Measurements from ENCODE around the gene MED13.

MED13 gene, protein sequence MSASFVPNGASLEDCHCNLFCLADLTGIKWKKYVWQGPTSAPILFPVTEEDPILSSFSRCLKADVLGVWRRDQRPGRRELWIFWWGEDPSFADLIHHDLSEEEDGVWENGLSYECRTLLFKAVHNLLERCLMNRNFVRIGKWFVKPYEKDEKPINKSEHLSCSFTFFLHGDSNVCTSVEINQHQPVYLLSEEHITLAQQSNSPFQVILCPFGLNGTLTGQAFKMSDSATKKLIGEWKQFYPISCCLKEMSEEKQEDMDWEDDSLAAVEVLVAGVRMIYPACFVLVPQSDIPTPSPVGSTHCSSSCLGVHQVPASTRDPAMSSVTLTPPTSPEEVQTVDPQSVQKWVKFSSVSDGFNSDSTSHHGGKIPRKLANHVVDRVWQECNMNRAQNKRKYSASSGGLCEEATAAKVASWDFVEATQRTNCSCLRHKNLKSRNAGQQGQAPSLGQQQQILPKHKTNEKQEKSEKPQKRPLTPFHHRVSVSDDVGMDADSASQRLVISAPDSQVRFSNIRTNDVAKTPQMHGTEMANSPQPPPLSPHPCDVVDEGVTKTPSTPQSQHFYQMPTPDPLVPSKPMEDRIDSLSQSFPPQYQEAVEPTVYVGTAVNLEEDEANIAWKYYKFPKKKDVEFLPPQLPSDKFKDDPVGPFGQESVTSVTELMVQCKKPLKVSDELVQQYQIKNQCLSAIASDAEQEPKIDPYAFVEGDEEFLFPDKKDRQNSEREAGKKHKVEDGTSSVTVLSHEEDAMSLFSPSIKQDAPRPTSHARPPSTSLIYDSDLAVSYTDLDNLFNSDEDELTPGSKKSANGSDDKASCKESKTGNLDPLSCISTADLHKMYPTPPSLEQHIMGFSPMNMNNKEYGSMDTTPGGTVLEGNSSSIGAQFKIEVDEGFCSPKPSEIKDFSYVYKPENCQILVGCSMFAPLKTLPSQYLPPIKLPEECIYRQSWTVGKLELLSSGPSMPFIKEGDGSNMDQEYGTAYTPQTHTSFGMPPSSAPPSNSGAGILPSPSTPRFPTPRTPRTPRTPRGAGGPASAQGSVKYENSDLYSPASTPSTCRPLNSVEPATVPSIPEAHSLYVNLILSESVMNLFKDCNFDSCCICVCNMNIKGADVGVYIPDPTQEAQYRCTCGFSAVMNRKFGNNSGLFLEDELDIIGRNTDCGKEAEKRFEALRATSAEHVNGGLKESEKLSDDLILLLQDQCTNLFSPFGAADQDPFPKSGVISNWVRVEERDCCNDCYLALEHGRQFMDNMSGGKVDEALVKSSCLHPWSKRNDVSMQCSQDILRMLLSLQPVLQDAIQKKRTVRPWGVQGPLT (N-terminal part only)

DNA sequence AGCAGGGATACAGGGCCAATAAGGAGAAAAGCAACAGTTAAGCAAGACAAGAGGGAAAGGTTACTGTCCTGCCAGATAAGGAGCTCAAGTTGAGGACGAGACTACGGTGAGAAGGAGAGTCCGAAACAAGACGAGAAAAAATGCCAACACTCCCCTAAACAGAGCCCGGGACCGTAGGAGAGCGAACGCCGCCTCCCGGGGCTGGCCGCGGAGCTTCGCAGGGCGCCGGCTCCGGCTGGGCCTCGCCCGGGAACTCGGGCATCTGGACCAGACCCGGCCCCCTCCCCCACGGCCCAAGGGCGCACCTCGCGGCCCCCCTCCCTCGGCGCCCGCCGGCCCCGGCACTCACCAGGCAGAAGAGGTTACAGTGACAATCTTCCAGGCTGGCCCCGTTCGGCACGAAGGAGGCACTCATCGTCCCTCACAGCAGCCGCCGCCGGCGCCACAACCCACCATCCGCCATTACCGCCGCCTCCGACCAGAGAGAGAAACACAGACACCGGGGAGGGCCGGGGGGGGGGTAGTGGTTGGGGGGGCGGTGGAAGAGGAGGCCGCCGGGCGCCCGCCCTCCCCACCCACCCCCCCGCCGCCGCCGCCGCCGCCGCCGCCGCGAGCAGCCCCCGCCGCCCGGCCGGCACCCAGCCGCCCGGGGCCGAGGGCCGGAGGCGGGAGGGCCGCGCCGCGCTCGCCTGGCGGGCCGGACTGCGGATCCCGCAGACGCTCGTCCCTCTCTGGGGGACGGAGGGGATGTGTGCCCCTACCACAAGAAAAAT lies at the start of gene MED13:
MED13 (minus strand) TSS at position 488 of the 773 bp plus-strand sequence; CDS start at position 415, 73 bp downstream.
- DNase-seq (ENCODE audit: low read depth in 2 of 3, low spot score in 1 of 3): peak; percentile 9 to 41 (median 35)

DNA sequence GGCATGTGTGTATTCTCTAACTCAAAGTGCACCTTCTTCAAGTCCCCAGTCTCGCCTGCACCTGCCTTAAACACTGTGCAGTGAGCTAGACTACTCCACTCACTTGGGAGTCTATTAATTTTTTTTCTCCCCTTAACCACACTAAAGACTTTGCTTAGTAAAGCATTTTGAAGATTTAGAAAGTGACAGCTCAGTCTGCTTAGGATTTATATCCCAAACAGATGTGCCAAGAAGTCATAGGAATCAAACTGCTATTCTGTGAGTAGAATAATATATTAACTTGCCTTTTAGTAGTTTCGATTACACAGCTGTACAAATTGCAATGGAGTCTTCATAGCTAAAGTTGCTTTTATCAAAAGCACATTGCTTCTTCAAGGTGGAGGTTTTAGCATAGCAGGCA lies 47.2 kb upstream of the MED13 start:
- DNase-seq (ENCODE audit: low read depth in 2 of 3, low spot score in 1 of 3): no peak

DNA sequence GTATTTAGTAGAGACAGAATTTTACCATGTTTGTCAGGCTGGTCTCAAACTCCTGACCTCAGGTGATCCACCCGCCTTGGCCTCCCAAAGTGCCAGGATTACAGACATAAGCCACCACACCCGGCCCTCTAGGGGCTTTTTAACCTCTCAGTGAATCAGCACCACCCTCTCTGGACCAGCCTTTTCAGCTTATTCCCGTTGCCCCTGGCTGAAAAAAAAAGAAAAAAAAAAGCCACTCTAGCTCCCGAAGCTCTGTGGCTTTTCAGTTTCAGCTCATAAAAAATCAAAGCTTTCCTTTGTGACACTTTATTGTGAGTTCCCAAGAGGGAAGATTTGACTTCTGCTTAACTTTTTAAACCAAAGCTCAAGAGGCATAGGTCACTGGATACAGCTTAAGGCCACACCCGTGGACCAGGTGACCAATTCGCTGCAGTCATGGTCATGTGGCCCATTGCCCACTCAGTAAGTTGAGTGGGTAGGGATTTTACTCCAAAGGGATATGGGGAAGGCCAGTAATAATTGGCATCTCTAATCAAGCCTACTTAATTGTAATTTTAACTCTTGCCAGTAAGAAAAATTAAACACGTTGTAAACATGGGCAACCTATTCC lies 46.6 kb upstream of the MED13 start:
- DNase-seq (ENCODE audit: low read depth in 2 of 3, low spot score in 1 of 3): no peak

DNA sequence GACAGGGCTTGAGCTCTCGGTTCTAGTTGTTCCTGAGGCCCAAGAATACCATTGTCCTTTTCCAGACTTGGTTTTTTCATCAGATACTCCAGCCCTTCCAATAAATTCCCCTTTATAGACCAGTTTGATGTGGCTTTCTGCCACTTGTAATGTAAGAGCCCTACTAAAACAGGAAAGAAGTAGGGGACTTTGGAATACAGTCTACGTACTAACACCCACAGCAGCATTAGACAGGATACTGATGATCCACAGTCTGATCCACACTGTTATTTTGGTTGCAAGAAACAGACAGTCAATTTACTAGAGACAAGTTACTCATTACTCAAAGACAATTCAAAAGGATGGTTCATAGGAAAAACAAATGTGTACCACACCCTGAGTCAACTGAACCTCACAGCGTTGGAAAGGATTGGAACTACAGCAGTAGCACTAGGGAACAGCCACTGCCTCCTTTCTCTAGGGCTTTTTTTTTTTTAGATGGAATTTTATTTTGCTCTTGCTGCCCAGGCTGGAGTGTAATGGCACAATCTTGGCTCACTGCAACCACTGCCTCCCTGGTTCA lies 45.9 kb upstream of the MED13 start:
- no peak for DNase-seq (ENCODE audit: low read depth in 2 of 3, low spot score in 1 of 3)

DNA sequence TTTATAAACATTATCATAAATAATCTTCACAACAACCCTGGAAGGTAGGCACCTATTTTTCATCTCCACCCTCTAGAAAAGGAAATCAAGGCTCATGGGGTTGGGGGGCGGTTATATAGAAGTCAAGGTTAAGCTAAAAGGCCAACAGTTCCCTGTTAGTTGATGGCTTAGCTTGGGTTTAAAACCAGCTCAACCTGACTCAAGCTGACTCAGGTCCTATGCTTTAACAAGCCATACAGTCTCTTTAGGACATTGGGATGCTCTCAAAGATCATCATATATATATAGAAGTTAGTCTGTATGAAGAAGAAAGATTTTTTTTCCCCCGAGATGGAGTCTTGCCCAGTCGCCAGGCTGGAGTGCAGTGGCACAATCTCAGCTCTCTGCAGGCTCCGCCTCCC lies 44.8 kb upstream of the MED13 start:
- no peak for DNase-seq (ENCODE audit: low read depth in 2 of 3, low spot score in 1 of 3)

DNA sequence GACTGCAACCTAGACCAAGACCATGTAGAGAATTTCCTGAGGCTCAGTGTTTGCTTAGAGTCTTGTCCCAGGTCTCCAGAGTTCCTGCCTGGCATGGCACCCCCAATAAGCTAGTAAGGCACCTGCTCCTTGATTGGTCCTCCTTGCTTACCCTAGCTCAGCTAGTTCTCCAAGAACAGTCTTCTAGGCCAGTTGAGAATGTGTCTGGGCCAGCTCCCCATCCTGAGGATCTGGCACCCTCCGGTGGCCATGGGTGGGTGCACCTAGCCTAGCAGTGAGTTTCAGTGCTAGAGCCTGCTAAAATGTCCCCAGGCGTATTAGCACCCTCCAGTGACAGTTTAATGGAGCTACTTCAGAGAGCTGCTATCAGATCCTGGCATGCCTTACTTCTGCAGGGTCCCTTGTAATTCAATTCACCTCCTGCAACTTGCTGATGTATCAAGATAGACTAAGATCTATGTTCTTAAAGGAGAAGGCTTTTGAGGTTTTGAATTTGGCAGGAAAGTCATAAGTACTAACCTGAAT lies 44.4 kb upstream of the MED13 start:
- peak; percentile 47 to 56 (median 55) for DNase-seq (ENCODE audit: low read depth in 2 of 3, low spot score in 1 of 3)

DNA sequence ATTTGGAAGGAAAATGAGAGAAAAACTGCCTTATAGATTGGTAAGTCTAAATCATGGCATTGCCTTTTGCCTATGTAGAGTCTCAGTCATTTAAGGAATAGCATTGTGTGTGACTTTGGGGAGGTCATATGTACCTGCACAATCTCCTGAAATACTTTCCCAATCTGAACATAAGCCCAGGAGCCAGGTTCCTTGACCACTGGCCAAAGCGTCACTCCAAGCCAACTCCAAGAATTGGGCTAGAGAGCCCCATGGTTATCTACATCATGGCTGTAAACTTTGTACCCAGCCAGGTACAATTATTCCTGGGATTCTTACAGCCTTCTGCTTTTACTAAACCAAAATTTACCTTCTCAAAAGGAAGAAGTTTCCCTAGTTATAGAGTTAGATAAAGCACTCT lies 40.8 kb upstream of the MED13 start:
- DNase-seq (ENCODE audit: low read depth in 2 of 3, low spot score in 1 of 3): no peak

DNA sequence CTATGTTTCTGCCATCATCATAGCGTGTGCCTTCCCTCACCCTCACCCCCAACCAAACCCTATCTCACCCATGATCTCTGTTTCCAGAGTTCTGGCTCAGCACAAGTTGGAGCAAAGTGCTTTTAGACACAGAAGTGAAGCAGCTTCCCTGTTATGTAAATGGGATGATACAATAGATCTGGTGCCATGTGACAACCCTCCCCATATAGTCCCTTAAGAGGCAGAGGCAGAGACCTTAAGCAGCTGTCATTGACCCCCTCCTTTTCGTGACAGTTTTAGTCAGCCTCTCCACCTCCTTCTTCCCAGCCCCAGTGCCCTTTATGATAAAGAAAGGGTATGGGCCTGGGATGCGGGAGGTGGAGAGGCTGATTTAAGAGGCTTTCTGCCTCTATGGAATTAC lies 40.3 kb upstream of the MED13 start:
- no peak for DNase-seq (ENCODE audit: low read depth in 2 of 3, low spot score in 1 of 3)

DNA sequence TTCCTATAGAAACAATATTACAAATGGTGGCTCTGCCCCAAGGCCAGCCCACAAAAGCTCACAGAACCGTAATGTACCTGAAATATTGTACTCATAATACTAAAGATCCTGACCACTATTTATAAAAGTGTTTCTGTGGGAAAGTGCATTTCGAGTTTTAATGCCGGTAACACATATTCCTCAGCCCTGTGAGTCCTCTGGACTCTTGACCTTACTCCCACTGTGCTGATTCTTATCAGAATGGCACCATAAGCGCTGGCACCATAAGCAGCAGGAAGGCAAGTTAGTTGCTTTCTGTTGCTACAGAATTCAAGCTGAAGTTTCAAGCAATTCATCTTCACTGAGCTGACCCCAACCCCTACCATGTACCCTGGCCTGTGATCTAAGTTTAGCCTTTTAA lies 36.4 kb upstream of the MED13 start:
- DNase-seq (ENCODE audit: low read depth in 2 of 3, low spot score in 1 of 3): no peak

DNA sequence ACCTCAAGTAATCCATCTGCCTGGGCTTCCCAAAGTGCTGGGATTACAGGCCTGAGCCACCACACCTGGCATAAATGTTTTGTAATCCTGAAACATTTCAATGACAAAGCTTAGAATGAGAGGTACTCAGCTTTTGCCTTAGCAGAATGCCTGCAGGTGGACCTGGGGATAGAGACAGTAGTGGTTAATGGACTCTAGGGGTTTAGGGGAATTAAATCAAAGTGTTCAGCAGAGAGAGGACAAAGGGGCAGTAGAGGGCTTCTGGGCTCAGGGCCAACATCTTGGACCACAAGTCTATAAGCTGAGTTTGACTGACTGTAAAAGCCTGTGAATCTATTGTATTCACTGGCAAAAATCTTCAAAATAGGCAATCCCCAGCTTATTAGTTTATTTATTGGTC lies 36.0 kb upstream of the MED13 start:
- DNase-seq (ENCODE audit: low read depth in 2 of 3, low spot score in 1 of 3): no peak

DNA sequence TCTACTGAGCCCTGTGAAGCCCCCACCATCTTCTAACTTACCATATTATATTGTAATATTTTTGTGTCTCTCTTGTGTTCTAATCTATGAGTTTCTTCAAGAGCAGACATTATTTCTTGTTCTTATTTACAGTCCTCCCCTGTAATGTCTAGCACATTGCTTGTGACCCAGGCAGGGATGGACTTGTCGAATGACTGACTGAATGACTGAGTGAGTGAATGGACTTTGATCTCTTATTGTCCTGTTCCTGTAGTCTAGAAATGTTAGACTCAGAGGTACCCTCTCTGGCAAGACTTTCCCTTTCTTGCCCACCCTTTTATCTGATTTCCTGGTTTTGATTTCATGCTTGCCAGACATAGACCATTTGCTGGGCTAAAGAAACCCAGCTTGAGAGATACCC lies 35.0 kb upstream of the MED13 start:
- DNase-seq (ENCODE audit: low read depth in 2 of 3, low spot score in 1 of 3): no peak

DNA sequence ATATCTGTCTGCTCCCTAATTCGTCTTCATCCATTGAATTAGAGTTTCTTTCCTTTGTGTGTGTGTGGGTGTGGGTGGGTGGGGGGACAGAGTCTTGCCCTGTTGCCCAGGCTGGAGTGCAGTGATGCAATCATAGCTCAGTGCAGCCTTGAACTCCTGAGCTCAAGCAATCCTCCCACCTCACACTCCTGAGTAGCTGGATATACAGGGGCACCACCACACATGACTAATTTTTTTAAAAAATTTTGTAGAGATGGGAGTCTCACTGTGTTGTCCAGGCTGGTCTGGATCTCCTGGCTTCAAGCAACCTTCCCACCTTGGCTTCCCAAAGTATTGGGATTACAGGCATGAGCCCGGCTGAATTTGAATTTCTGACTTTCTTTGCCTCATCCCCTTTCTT lies 34.5 kb upstream of the MED13 start:
- no peak for DNase-seq (ENCODE audit: low read depth in 2 of 3, low spot score in 1 of 3)

DNA sequence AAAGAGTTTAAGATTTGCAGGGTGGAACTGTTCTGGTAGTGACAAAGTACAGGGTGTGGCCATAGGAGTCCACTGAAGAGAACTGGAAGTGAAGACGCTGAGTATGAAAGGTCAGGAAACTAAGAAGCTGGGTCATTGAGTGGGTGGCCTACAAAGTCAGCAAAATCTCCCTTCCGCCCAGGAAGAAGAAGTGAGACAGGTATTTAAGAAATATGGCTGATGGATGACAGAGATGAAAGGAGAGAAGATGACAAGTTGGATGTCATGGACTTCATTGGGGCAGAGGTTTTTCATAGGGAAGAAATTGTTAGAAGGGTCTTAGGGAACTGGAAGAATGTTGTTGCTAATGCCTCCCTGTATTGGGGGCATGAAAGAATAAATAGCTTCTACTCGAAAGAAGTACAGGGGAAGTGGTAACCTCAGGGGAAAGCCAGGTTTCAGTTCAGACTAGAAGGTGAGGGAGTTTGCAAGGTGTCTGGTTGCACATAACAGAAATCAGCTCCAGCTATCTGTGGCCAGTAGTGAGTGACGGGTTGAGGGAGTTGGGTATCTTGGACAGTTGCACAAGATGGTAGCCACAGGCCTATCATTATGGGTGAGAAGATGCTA lies 33.6 kb upstream of the MED13 start:
- DNase-seq (ENCODE audit: low read depth in 2 of 3, low spot score in 1 of 3): no peak

DNA sequence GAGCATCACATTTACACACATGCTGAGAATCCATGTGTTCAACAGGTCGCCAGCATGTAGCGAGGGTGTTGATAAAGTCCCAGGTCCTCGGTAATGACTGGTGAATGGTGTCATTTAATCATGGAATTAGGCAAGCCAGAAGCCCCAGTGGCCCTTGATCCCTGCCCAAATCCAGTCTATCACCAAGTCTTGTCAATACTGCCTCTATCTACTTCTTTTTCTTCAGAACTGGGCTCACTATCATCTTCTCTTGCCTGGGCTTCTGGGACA lies 31.3 kb upstream of the MED13 start:
- no peak for DNase-seq (ENCODE audit: low read depth in 2 of 3, low spot score in 1 of 3)

DNA sequence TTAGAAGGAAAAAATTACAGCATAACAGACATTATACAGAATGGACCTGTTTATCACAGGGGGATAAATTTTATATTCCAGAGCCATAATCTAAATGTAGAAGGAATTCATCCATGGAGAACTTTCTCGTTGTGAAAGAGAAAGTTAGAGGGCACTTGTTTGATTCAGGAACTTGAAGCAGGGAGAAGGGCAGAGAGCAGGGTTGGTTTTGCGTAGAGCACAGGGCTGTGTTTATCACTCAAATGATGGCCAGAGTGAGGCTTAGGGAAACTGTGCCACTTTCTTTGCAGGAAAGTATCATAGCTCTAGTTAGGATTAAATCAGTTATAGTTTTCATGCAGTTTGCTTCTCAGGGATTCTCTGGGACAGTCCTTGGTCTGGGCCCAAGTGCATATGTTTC lies 29.1 kb upstream of the MED13 start:
- DNase-seq (ENCODE audit: low read depth in 2 of 3, low spot score in 1 of 3): no peak

DNA sequence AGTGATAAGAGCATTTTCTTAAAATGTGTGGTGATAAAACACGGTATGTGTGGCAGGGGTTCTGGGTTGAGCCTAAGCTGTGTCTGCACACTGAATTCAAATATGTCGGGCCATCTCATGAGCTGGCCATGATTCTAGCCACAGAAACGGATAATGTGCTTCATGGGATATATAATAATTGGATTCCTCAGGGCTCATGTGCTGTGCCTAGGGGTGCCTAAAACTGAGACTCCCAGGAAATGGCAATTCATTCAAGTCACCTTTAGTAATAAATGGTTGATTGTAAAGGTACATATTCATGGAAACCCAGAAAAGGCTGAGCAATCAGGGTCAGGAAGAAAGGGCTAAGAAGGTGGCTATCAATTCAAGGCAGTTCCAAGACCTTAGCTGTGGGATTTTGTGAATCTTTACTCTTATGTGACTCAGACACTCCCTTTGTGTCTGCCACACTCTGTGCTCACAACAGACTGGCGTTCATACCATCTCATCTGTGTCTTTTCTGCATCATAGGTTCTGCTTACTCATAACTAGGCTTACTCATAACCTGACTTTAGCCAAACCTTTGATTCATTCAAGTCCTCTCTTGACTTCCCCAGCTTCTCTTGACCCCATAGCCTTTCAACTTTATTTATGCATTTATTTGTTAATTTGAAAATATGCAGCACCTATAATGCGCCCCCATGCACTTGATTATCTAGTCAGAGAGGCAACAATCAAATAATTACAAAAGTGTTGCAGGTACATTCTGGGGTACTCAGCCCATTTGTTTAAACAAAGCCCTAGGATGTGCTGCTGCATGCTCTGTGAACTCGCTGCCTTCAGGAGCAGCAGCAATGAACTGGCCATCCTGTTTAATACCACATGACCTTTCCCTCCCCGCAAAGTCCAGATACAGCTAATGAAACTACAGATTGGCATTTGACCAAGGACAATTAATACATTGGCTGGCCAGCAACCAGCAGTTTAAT lies 28.4 kb upstream of the MED13 start:
- no peak for DNase-seq (ENCODE audit: low read depth in 2 of 3, low spot score in 1 of 3)

DNA sequence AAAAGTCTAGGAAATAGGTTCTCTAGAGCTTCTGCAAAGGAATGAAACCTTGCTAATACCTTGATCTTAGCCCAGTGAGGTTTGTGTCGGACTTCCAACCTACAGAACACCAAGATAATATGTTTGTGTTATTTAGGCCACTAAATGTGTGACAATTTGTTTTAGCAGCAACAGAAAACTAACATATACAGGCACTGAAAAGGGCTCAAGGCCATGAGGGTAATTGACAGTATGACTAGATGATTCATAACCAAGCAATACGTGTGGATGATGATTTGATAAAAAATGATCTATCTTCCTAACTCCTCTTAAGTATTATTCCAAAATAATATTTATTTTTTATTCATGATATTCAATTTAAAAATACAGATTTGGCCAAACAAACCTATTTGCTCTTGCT lies 27.7 kb upstream of the MED13 start:
- DNase-seq (ENCODE audit: low read depth in 2 of 3, low spot score in 1 of 3): no peak

DNA sequence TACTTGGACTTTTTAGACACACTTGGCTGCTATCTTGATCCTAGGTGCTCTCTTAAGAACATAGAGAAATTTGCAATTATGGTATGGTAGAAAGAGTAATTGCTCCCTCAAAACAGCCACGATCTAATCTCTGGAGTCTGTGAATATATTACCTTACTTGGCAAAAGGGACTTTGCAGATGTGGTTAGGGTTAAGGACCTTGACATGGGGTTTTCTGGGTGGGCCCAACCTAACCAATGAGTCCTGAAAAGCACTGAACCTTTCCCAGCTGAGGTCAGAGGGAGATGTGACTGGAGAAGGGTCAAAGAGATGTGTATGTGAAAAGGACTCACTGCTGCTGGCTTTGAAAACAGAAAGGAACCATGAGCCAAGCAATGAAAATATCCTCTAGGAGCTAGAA lies 26.7 kb upstream of the MED13 start:
- no peak for DNase-seq (ENCODE audit: low read depth in 2 of 3, low spot score in 1 of 3)
